Brain pericyte (primary cell): ENCODE measurements around the gene NTHL1.

Source experiments
- DNase-seq: peaks from one replicate; pipeline ENCODE4 v3.0.0-alpha.2; 2012; ENCODE audit warnings: low read depth, low spot score

The NTHL1 gene

DNA sequence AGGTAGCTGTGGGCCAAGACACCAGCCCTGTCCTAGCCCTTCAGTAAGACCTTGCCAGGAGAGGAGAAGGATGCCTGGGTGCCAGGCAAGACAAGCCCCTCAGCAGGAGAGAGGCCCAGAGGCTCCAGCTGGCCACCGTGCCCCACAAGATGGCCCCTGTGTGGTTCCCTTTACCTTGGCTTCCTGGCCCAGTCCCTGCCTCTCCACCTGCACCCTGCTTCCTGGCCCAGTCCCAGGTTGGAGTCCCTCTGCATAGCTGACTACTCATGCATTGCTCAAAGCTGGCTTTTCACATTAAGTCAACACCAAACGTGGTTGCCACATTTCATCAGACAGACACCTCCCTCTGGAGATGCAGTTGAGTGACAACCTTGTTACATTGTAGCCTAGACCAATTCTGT is 53.9 kb downstream of the NTHL1 start:
- no peak for DNase-seq

- no peak for DNase-seq
Measured at GRCh38 chr16:1992704-1993317, 54.8 kb downstream of the NTHL1 start.

- peak; percentile 32 for DNase-seq
Measured at GRCh38 chr16:1991948-1992703, 55.5 kb downstream of the NTHL1 start.

GRCh38 chr16:1991588-1991947 is 56.1 kb downstream of the NTHL1 start:
- no peak for DNase-seq

DNA sequence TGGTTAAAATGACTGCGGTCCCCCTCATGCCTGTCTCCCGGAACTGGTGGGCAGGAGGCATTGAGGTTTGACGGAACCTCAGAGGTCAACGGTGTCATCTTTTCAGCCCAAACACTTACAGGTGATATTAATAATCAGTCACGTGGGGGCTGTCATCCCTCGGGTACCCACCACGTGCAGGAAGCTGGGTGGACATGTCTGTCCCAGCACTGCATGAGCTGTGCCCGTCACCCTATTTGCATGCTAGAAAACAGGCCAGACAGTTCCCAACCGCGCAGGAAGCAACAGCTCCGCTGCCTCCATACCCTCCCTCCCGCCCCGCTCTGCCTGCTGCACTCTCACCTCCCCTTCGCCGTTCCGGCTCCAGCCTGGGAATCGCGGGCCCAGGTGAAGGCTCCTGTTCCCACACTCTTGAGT is 56.5 kb downstream of the NTHL1 start:
- DNase-seq: no peak

DNA sequence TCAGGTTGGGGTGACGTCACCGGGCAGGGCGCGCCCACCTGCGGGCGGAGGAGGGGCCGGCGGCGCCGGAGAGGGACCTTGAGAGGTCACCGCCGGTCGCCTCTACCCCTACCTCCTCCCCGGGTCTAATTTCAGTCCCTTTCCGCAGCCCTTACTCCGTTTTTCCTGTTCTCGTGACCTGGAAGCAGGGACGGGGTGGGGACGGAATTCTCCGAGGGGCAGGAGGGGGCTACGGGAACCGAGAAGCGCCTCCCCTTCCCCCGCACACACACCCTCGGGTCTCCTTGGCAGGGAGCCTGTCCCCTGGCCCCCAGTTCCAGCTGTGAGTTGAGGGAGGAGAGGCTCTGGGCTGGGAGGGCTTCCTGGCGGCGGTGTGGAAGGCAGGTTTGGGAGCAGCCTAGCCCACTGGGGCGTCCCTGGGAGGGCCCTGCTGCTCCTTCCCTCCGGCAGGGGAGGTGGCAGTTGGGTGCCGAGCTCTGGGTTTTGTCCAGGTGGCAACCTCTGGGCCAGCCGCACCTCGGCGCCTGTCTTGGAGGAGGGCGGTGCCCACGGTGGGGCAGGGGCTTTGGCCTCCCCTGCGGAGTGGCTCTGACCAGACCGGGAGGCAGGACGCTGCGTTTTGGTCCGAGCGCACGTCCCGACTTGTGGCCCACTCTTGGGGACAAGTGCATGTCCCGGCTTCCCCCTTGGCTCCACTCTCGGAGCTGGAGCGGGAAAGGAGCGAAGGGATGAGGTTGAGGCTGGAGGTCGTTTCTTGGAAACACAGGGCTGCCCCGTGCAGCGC is 57.1 kb downstream of the NTHL1 start:
- no peak for DNase-seq

DNA sequence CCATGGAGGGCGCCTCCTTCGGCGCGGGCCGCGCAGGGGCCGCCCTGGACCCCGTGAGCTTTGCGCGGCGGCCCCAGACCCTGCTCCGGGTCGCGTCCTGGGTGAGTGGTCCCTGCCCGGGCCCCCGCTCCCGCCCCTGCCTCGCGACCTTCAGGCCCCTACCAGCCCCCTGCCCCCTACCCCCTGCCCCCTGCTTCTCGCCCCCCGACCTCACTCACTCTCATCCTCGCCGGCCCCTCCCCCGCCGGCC is 57.6 kb downstream of the NTHL1 start:
- no peak for DNase-seq
